A549 (cell line): ENCODE measurements around the gene AURKB. TPM values are rescaled to one million over a fixed set of nuclear protein-coding genes. Genes with fewer than 3 reads are reported as not detected.

Experiments
- ATAC-seq, 2 experiments: fragments of 200-7000 bp in 1 of 2; fragments of >200 bp in 1 of 2; cut with Nextera tagmentation in 1 of 2; cut with Tn5 transposase in 1 of 2; 3 replicates each; pipeline versions ENCODE4 v1.8.0 to v1.9.1; 2018 to 2020; ENCODE audit warnings: mild to moderate bottlenecking in 1 of 2, moderate library complexity in 1 of 2
- CTCF ChIA-PET: fragments of 300-600 bp; sonication (Branson Sonifier 250); formaldehyde crosslinking; extraction: SDS; loops from one replicate; lab custom pipeline; 2021; ENCODE audit warnings: antibody characterized with exemption, inconsistent platforms; lab: Yijun Ruan, JAX
- POLR2A ChIA-PET: fragments of 350-600 bp; formaldehyde crosslinking; extraction: SDS; loops from one replicate; lab custom pipeline; 2021; ENCODE audit warnings: antibody characterized with exemption, inconsistent platforms; lab: Yijun Ruan, JAX
- DNase-seq, 2 experiments: peaks; one replicate each; pipeline versions ENCODE4 v3.0.0 to v3.0.0-alpha.2; 2011 to 2016; ENCODE audit warnings: low read depth in 1 of 2, low spot score in 1 of 2
- FAIRE-seq: peaks from 2 replicates; lab custom pipeline; 2011; peaks lifted over from hg19 to GRCh38; lab: Jason Lieb, UNC
- H3K27ac ChIP-seq, 2 experiments: fragments of >200 bp; sonication (Bioruptor Twin); formaldehyde crosslinking; 3 replicates each; pipeline ENCODE4 v1.5.1; 2016 to 2017
- H3K4me1 ChIP-seq: fragments of >200 bp; sonication (Bioruptor Twin); formaldehyde crosslinking; 3 replicates; pipeline ENCODE4 v1.6.1; 2016
- H3K4me2 ChIP-seq: fragments of >200 bp; sonication (Bioruptor Twin); formaldehyde crosslinking; 3 replicates; pipeline ENCODE4 v1.6.1; 2016
- H3K4me3 ChIP-seq: fragments of >200 bp; sonication (Bioruptor Twin); formaldehyde crosslinking; 3 replicates; pipeline ENCODE4 v1.5.1; 2016
- H3K9me3 ChIP-seq: fragments of >200 bp; sonication (Bioruptor Twin); formaldehyde crosslinking; 3 replicates; pipeline ENCODE4 v1.6.1; 2016
- ATOH8 ChIP-seq: fragments of 250-450 bp; sonication (Bioruptor Pico); IDR thresholded peaks from 2 replicates; pipeline ENCODE4 v1.5.0; 2020; ENCODE audit warnings: low read depth, mild to moderate bottlenecking, moderate library complexity
- BCL3 ChIP-seq: fragments of >200 bp; sonication (Bioruptor Twin); formaldehyde crosslinking; IDR thresholded peaks from 3 replicates; pipeline ENCODE4 v1.6.1; 2016
- BHLHE40 ChIP-seq: IDR thresholded peaks from 2 replicates; pipeline ENCODE4 v1.6.1; 2012; ENCODE audit warnings: low read depth, low read length, inconsistent platforms
- CBX8 ChIP-seq: fragments of 200-600 bp; sonication (generic); IDR thresholded peaks from 2 replicates; pipeline ENCODE4 v1.6.1; 2016
- CHD2 ChIP-seq: fragments of 150-350 bp; IDR thresholded peaks from 2 replicates; pipeline ENCODE4 v1.6.1; 2014; ENCODE audit warnings: low read length; ENCODE audit not compliant: partially characterized antibody
- EHF ChIP-seq: fragments of 250-450 bp; sonication (Bioruptor Pico); IDR thresholded peaks from 2 replicates; pipeline ENCODE4 v1.5.0; 2020; ENCODE audit warnings: mild to moderate bottlenecking
- EHMT2 ChIP-seq: fragments of 200-600 bp; sonication (generic); IDR thresholded peaks from 2 replicates; pipeline ENCODE4 v1.6.1; 2016; ENCODE audit warnings: antibody characterized with exemption, low read depth, mild to moderate bottlenecking, moderate library complexity
- EP300 ChIP-seq, 2 experiments: fragments of >200 bp; sonication (Bioruptor Twin); formaldehyde crosslinking; IDR thresholded peaks; 2 replicates in 1 of 2; 3 replicates in 1 of 2; pipeline ENCODE4 v1.6.1; 2016 to 2017
- FOSB ChIP-seq: fragments of 250-450 bp; sonication (Bioruptor Pico); IDR thresholded peaks from 2 replicates; pipeline ENCODE4 v1.5.0; 2020; ENCODE audit warnings: mild to moderate bottlenecking, moderate library complexity
- HOXA7 ChIP-seq: fragments of 250-450 bp; sonication (Bioruptor Pico); IDR thresholded peaks from 2 replicates; pipeline ENCODE4 v1.5.0; 2020; ENCODE audit warnings: mild to moderate bottlenecking, moderate library complexity
- HOXB13 ChIP-seq: fragments of 250-450 bp; sonication (Bioruptor Pico); IDR thresholded peaks from 2 replicates; pipeline ENCODE4 v1.5.0; 2020; ENCODE audit warnings: low read depth, mild to moderate bottlenecking, moderate library complexity
- HOXB5 ChIP-seq: fragments of 250-450 bp; sonication (Bioruptor Pico); IDR thresholded peaks from 2 replicates; pipeline ENCODE4 v1.5.0; 2020; ENCODE audit warnings: mild to moderate bottlenecking, moderate library complexity
- MAFK ChIP-seq: fragments of 450-650 bp; IDR thresholded peaks from 2 replicates; pipeline ENCODE4 v1.6.1; 2014; ENCODE audit not compliant: partially characterized antibody
- MAX ChIP-seq: IDR thresholded peaks from 2 replicates; pipeline ENCODE4 v1.6.1; 2012
- MYC ChIP-seq: IDR thresholded peaks from 2 replicates; pipeline ENCODE4 v1.6.1; 2012; ENCODE audit warnings: mild to moderate bottlenecking, inconsistent platforms, low read length, improper control_type of control experiment, borderline replicate concordance
- NFE2L2 ChIP-seq: fragments of 150-350 bp; conservative IDR thresholded peaks from 2 replicates; pipeline ENCODE4 v1.6.1; 2014; ENCODE audit warnings: low read length
- NR3C1 ChIP-seq: fragments of >200 bp; sonication (Bioruptor Twin); formaldehyde crosslinking; IDR thresholded peaks from 3 replicates; pipeline ENCODE4 v1.6.1; 2017
- POLR2A ChIP-seq: IDR thresholded peaks from 2 replicates; pipeline ENCODE4 v1.6.1; 2012; ENCODE audit warnings: mild to moderate bottlenecking, low read length
- POLR2AphosphoS2 ChIP-seq: conservative IDR thresholded peaks from 2 replicates; pipeline ENCODE4 v1.6.1; 2012; ENCODE audit warnings: low read length, improper control_type of control experiment, inconsistent platforms
- RAD21 ChIP-seq, 2 experiments: fragments of >200 bp in 1 of 2; sonication (Bioruptor Twin) in 1 of 2; formaldehyde crosslinking in 1 of 2; IDR thresholded peaks in 1 of 2; conservative IDR thresholded peaks in 1 of 2; 2 replicates in 1 of 2; 3 replicates in 1 of 2; pipeline ENCODE4 v1.6.1; 2012 to 2018; ENCODE audit warnings: inconsistent platforms in 1 of 2
- RARB ChIP-seq: fragments of 250-450 bp; sonication (Bioruptor Pico); IDR thresholded peaks from 2 replicates; pipeline ENCODE4 v1.8.0; 2021; ENCODE audit warnings: mild to moderate bottlenecking, moderate library complexity
- TFCP2L1 ChIP-seq: fragments of 250-450 bp; sonication (Bioruptor Pico); IDR thresholded peaks from 2 replicates; pipeline ENCODE4 v1.5.0; 2021; ENCODE audit warnings: mild to moderate bottlenecking
- TP53 ChIP-seq: fragments of 250-450 bp; sonication (Bioruptor Pico); IDR thresholded peaks from 2 replicates; pipeline ENCODE4 v1.5.0; 2021; ENCODE audit warnings: mild to moderate bottlenecking, moderate library complexity
- ZFP36 ChIP-seq: fragments of 450-650 bp; IDR thresholded peaks from 2 replicates; pipeline ENCODE4 v1.6.1; 2014; ENCODE audit warnings: borderline replicate concordance; ENCODE audit not compliant: partially characterized antibody
- ZNF302 ChIP-seq: fragments of 250-450 bp; sonication (Bioruptor Pico); IDR thresholded peaks from 2 replicates; pipeline ENCODE4 v1.9.0; 2021; ENCODE audit warnings: inconsistent platforms, mild to moderate bottlenecking, moderate library complexity
- ZSCAN20 ChIP-seq: fragments of 250-450 bp; sonication (Bioruptor Pico); IDR thresholded peaks from 2 replicates; pipeline ENCODE4 v1.8.0; 2022; ENCODE audit warnings: mild to moderate bottlenecking, moderate library complexity
- WGBS: methylation state at CpG from one replicate; pipeline ENCODE4 v1.1.6; 2017; ENCODE audit errors: missing lambda C conversion rate; 5-methylcytosine and 5-hydroxymethylcytosine counted together
- polyA plus RNA-seq, 4 experiments: library from polyadenylated mRNA; depleted of rRNA in 3 of 4; stranded (reverse); fragments of >200 nt; fragmentation: RNase III in 1 of 4; extraction: RNeasy Plus Mini Kit Qiagen cat#74134 plus additional on column Dnase treatment in 1 of 4; gene quantifications; 2 replicates in 3 of 4; 3 replicates in 1 of 4; pipeline ENCODE4 v1.2.3, GENCODE V29; 2011 to 2017
- TF ChIP-seq, protein P1 (sequence below): fragments of 200-600 bp; sonication (generic); IDR thresholded peaks from 2 replicates; pipeline ENCODE4 v1.6.1; 2016; ENCODE audit warnings: antibody characterized with exemption, mild to moderate bottlenecking, moderate library complexity
- TF ChIP-seq, protein P2 (sequence below): fragments of 250-450 bp; sonication (Bioruptor Pico); IDR thresholded peaks from 2 replicates; pipeline ENCODE4 v1.5.0; 2021; ENCODE audit warnings: mild to moderate bottlenecking, moderate library complexity, borderline replicate concordance
- TF ChIP-seq, protein P3 (sequence below): fragments of 450-650 bp; IDR thresholded peaks from 2 replicates; pipeline ENCODE4 v1.6.1; 2014; ENCODE audit warnings: antibody characterized with exemption
- TF ChIP-seq, protein P4 (sequence below): IDR thresholded peaks from 2 replicates; pipeline ENCODE4 v1.6.1; 2012
- TF ChIP-seq, protein P5 (sequence below): fragments of >200 bp; sonication (Bioruptor Twin); formaldehyde crosslinking; IDR thresholded peaks from 2 replicates; pipeline ENCODE4 v1.6.1; 2016

The AURKB gene
- polyA plus RNA-seq, 2 of the 4 experiments (the other 2 are of a cell fraction): 51.0 to 130 TPM

GRCh38 chr17:8189711-8190477 lies 20.5 kb downstream of the AURKB start, which contains the start of gene BORCS6:
BORCS6 (minus strand) TSS chr17:8190180; CDS start chr17:8190140, 40 bp downstream.
- CTCF ChIA-PET: interaction anchor here (0.7 to 11.3 kb wide), 12 partner anchors 16 to 187 kb away, joined by 3 to 164 read pairs (median 6); partner anchors contain the start of genes ALOXE3 and AURKB
- FAIRE-seq (peak; percentile 78), ATAC-seq (peak; percentile 41 to 68)
- TF ChIP-seq TFCP2L1 (CRISPR knock-in tag) (no peak), CBX8 (no peak), ZNF302 (CRISPR knock-in tag) (no peak), HOXB5 (CRISPR knock-in tag) (no peak), NR3C1 (no peak), POLR2AphosphoS2 (no peak), HOXB13 (no peak), MAFK (peak; percentile 96), RARB (no peak), BCL3 (peak; percentile 31; the same call in 1 of the 3 replicates), MYC (0 out of 2 replicates have a peak, but pooled peaks have one; percentile 29), POLR2A (peak; percentile 65), ZSCAN20 (CRISPR knock-in tag) (no peak), EHMT2 (no peak), RAD21 (conservative IDR thresholded peaks at IDR 0.05 in 1 of 2, IDR thresholded peaks at IDR 0.05 in 1 of 2) (no peak), HOXA7 (no peak), EP300 (IDR thresholded peaks at IDR 0.05) (no peak), ZFP36 (no peak), CHD2 (no peak), ATOH8 (no peak), EHF (no peak), NFE2L2 (no peak), MAX (peak; percentile 76), TP53 (CRISPR knock-in tag) (no peak), FOSB (no peak), BHLHE40 (no peak)
- TF ChIP-seq, protein P1, sequence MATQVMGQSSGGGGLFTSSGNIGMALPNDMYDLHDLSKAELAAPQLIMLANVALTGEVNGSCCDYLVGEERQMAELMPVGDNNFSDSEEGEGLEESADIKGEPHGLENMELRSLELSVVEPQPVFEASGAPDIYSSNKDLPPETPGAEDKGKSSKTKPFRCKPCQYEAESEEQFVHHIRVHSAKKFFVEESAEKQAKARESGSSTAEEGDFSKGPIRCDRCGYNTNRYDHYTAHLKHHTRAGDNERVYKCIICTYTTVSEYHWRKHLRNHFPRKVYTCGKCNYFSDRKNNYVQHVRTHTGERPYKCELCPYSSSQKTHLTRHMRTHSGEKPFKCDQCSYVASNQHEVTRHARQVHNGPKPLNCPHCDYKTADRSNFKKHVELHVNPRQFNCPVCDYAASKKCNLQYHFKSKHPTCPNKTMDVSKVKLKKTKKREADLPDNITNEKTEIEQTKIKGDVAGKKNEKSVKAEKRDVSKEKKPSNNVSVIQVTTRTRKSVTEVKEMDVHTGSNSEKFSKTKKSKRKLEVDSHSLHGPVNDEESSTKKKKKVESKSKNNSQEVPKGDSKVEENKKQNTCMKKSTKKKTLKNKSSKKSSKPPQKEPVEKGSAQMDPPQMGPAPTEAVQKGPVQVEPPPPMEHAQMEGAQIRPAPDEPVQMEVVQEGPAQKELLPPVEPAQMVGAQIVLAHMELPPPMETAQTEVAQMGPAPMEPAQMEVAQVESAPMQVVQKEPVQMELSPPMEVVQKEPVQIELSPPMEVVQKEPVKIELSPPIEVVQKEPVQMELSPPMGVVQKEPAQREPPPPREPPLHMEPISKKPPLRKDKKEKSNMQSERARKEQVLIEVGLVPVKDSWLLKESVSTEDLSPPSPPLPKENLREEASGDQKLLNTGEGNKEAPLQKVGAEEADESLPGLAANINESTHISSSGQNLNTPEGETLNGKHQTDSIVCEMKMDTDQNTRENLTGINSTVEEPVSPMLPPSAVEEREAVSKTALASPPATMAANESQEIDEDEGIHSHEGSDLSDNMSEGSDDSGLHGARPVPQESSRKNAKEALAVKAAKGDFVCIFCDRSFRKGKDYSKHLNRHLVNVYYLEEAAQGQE: no peak
- TF ChIP-seq, protein P2, sequence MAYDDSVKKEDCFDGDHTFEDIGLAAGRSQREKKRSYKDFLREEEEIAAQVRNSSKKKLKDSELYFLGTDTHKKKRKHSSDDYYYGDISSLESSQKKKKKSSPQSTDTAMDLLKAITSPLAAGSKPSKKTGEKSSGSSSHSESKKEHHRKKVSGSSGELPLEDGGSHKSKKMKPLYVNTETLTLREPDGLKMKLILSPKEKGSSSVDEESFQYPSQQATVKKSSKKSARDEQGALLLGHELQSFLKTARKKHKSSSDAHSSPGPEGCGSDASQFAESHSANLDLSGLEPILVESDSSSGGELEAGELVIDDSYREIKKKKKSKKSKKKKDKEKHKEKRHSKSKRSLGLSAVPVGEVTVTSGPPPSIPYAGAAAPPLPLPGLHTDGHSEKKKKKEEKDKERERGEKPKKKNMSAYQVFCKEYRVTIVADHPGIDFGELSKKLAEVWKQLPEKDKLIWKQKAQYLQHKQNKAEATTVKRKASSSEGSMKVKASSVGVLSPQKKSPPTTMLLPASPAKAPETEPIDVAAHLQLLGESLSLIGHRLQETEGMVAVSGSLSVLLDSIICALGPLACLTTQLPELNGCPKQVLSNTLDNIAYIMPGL: no peak
- TF ChIP-seq, protein P3, sequence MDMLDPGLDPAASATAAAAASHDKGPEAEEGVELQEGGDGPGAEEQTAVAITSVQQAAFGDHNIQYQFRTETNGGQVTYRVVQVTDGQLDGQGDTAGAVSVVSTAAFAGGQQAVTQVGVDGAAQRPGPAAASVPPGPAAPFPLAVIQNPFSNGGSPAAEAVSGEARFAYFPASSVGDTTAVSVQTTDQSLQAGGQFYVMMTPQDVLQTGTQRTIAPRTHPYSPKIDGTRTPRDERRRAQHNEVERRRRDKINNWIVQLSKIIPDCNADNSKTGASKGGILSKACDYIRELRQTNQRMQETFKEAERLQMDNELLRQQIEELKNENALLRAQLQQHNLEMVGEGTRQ: peak; percentile 86
- TF ChIP-seq, protein P4, sequence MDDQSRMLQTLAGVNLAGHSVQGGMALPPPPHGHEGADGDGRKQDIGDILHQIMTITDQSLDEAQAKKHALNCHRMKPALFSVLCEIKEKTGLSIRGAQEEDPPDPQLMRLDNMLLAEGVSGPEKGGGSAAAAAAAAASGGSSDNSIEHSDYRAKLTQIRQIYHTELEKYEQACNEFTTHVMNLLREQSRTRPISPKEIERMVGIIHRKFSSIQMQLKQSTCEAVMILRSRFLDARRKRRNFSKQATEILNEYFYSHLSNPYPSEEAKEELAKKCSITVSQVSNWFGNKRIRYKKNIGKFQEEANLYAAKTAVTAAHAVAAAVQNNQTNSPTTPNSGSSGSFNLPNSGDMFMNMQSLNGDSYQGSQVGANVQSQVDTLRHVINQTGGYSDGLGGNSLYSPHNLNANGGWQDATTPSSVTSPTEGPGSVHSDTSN: no peak
- TF ChIP-seq, protein P5, sequence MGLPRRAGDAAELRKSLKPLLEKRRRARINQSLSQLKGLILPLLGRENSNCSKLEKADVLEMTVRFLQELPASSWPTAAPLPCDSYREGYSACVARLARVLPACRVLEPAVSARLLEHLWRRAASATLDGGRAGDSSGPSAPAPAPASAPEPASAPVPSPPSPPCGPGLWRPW: no peak

More at GRCh38 chr17:8189711-8190477, 20.5 kb downstream of the AURKB start, which contains the start of gene BORCS6:
- H3K4me2 ChIP-seq: peak within 1 kb of the TSS; percentile 72
- H3K4me1 ChIP-seq: peaks cover 40% of the 10 kb centered on the region
- no peaks in the 10 kb centered on the region for H3K9me3 ChIP-seq
- WGBS: 2% methylated on average over 37 of the region's 70 CpGs
- H3K4me3 ChIP-seq: peak within 1 kb of the TSS; percentile 71
- POLR2A ChIA-PET: interaction anchor here (0.6 to 2.0 kb wide), 15 partner anchors 10 to 105 kb away, joined by 3 to 23 read pairs (median 6); partner anchors contain the start of genes AURKB, CTC1, HES7 and PFAS
- H3K27ac ChIP-seq: peak within 1 kb of the TSS; percentile 88 to 89
- DNase-seq: peak; percentile 97 to 99
